NT2/D1 (cell line): Measurements from ENCODE around the gene SBF2.

Experiments used
- DNase-seq: peaks from one replicate; pipeline ENCODE4 v3.0.0-alpha.2; 2011; ENCODE audit warnings: low read depth, low spot score
- H3K27me3 ChIP-seq: 2 replicates; pipeline ENCODE4 v1.6.0; 2011; ENCODE audit warnings: mild to moderate bottlenecking; ENCODE audit not compliant: insufficient read length, insufficient read depth
- H3K36me3 ChIP-seq: 2 replicates; pipeline ENCODE4 v1.6.1; 2011; ENCODE audit warnings: mild to moderate bottlenecking, low read length, mixed read lengths; ENCODE audit not compliant: insufficient read depth, insufficient read length
- H3K4me1 ChIP-seq: 2 replicates; pipeline ENCODE4 v1.5.1; 2011; ENCODE audit not compliant: insufficient read depth, insufficient read length
- H3K4me3 ChIP-seq: 2 replicates; pipeline ENCODE4 v1.5.1; 2011; ENCODE audit warnings: low read depth; ENCODE audit not compliant: insufficient read length
- H3K9ac ChIP-seq: 2 replicates; pipeline ENCODE4 v1.6.0; 2011; ENCODE audit warnings: low read depth; ENCODE audit not compliant: insufficient read length
- H3K9me3 ChIP-seq: 2 replicates; pipeline ENCODE4 v1.5.1; 2011; ENCODE audit warnings: mild to moderate bottlenecking, low read length; ENCODE audit not compliant: insufficient read depth
- SUZ12 ChIP-seq: IDR thresholded peaks from 2 replicates; pipeline ENCODE4 v1.6.1; 2011; ENCODE audit not compliant: insufficient read length, insufficient read depth; ENCODE audit errors: extremely low read depth
- YY1 ChIP-seq: IDR thresholded peaks from 2 replicates; pipeline ENCODE4 v1.6.1; 2011; ENCODE audit not compliant: insufficient read length, insufficient read depth
- ZNF274 ChIP-seq: IDR thresholded peaks from 2 replicates; pipeline ENCODE4 v1.6.1; 2011; ENCODE audit warnings: mild to moderate bottlenecking, low read depth, low read length

SBF2 gene

DNA sequence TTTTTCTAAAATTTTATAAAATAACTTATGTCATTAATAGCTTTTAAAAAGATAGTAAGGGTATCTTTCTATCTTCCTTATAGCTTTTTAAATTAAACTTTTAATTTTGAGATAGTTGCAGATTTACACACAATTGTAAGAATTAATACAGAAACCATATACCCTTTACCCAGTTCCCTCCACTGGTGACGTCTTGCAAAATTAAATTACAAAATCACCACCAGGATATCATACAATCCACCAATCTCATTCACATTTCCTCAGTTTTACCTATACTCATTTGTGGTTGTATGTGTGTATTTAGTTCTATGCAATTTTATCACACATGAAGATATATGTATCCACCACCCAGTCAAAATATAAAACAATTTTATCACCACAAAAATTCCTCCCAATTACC, 10.0 kb downstream of the SBF2 start:
- H3K9me3 ChIP-seq: no peaks in the 10 kb centered on the region
- H3K36me3 ChIP-seq: peaks cover 8% of the 10 kb centered on the region
- no peak for DNase-seq
- no peak overlapping the region for H3K9ac ChIP-seq
- no peak for TF ChIP-seq YY1
- peaks cover under 1% of the 10 kb centered on the region for H3K4me1 ChIP-seq
- H3K27me3 ChIP-seq: no peaks in the 10 kb centered on the region
- no peak overlapping the region for H3K4me3 ChIP-seq

DNA sequence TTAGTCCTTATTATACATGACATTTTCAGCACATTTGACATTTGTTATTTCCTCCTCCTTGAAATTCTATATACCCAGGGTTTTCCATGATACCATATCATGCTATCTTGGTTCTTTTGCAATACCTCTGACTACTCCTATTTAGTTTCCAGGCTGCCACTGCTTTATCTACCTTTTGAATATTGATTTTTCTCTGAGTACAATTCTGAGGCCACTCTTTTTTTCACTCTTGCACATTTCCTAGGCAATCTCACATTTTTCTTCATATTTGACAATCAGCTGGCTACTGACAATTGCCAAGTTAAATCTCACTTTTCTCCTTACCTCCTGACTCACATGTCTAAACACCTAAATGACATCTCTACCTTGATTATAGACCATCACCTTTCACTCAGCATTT, 11.9 kb downstream of the SBF2 start:
- Histone ChIP-seq H3K27me3 (no peaks in the 10 kb centered on the region), H3K9ac (no peak overlapping the region), H3K4me1 (no peaks in the 10 kb centered on the region), H3K4me3 (no peak overlapping the region), H3K36me3 (no peaks in the 10 kb centered on the region), H3K9me3 (no peaks in the 10 kb centered on the region)
- DNase-seq: no peak
- TF ChIP-seq SUZ12 (no peak), ZNF274 (no peak), YY1 (no peak)

DNA sequence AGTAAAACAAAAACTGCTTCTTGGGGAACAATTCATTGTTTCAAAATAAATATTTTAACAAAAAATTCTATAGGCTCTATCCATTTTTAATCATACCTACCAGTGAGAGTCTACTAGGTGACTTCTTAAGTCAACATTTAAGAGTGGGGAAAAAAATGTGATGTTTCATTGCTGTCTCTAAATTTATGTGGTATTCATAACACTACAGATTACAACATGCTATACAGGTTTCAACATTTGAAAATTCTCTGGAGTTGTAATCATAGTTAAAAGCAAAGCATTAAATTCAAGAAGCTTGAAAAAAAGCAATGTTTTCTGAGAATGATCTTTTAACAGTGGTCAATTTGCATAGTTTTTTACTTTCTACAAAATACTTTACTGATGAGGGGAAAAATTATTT, 18.3 kb downstream of the SBF2 start:
- no peaks in the 10 kb centered on the region for H3K4me1 ChIP-seq
- H3K9ac ChIP-seq: no peak overlapping the region
- H3K4me3 ChIP-seq: no peak overlapping the region
- no peaks in the 10 kb centered on the region for H3K36me3 ChIP-seq
- DNase-seq: no peak
- H3K27me3 ChIP-seq: no peaks in the 10 kb centered on the region
- TF ChIP-seq YY1 (no peak), SUZ12 (no peak), ZNF274 (no peak)
- H3K9me3 ChIP-seq: no peaks in the 10 kb centered on the region

DNA sequence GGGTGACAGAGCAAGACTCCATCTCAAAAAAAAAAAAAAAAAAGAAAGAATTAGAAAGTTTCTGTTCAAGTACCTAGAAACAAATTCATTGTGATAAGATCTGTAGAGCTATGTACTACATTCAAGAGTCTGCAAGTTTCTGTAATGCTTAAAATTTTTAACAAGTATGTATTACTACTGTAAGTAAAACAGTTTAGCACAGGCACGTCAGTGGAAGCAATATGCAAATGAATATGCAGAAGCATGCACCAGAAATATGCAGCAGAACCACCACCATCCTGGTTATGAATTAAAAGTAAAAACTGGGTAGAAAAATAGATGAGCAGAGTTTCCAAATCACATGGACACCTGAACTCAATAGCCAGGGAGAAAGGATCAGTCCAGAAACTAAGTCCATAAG, 19.3 kb downstream of the SBF2 start:
- no peak overlapping the region for H3K9ac ChIP-seq
- no peaks in the 10 kb centered on the region for H3K9me3 ChIP-seq
- no peaks in the 10 kb centered on the region for H3K36me3 ChIP-seq
- TF ChIP-seq ZNF274: no peak
- TF ChIP-seq SUZ12: no peak
- no peak for TF ChIP-seq YY1
- no peaks in the 10 kb centered on the region for H3K27me3 ChIP-seq
- no peaks in the 10 kb centered on the region for H3K4me1 ChIP-seq
- H3K4me3 ChIP-seq: no peak overlapping the region
- DNase-seq: no peak

DNA sequence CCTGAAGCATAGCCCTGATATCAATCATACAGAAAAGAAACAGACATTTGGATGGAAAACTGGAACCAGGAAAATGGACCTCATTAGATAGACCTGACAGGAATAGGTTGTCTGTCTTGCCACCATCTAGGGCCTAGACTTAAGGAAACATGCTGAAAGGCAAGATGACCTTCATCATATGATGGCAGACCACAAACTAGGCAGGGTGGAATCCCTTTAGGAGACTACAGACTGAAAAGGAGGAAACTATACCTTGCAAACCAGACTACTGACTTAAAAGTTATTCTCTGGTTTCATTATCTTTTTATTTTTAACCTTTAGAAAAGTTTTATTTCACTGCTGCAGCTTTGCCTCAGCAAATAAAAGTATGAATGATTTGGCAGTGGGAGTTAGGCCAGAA, 20.3 kb downstream of the SBF2 start:
- Histone ChIP-seq H3K36me3 (no peaks in the 10 kb centered on the region), H3K9ac (no peak overlapping the region), H3K27me3 (no peaks in the 10 kb centered on the region), H3K4me1 (no peaks in the 10 kb centered on the region), H3K9me3 (no peaks in the 10 kb centered on the region), H3K4me3 (no peak overlapping the region)
- no peak for DNase-seq
- TF ChIP-seq YY1 (no peak), ZNF274 (no peak), SUZ12 (no peak)

DNA sequence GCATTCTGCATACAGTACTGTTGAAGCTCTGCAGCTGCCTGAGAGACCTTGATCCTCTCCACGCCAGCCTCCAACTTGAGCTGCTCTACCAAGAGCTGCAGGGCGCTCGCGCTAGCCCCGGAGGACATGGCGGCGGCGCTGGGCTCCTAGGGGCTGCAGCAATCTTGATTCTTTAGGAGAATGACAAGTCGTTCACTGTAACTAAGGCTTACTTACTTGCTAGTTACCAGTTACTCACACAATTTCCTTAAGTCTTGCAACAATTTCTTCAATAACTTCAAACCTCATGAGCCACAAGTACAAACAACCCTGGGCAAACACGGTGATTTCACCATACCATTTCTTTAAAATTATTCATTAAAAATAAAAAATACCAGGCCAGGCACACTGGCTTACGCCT, 21.9 kb downstream of the SBF2 start:
- Histone ChIP-seq H3K9me3 (no peaks in the 10 kb centered on the region), H3K4me1 (no peaks in the 10 kb centered on the region), H3K27me3 (no peaks in the 10 kb centered on the region), H3K36me3 (no peaks in the 10 kb centered on the region), H3K4me3 (no peak overlapping the region), H3K9ac (no peak overlapping the region)
- no peak for DNase-seq
- TF ChIP-seq YY1: no peak
- no peak for TF ChIP-seq SUZ12
- TF ChIP-seq ZNF274: no peak

DNA sequence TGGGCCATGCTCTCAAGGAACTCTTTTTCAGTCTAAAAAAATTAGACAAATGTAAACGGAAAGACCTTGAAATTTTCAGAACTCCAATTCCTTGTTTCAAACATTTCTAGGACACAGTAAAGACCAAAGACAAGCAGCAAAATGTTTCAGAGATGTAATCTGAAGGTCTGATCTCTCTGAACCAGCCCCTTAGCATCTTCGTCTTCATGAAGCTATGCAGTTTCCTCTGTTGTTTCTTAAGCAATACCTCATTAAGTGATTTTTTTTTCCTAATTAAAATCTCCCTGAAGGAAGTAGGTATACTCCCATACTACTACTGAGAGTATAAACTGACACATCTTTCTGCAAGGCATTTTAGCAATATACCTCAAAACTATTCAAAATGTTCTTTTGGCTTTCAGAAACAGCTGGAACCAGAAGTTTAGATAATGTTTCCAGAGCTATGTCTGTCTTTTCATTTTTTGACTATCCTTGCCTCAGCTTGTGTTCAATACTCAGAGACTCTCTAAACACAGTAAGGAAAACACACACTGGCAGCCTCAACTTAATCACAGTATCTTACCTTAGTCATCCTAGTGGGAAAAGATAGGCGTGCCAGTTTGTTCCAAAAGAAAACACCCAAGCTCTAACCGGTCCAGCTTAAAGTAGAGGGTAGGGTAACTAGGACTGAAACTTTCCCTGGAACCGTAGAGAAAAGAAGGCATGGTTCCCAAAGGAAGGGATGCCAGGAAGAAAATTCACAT, 25.1 kb downstream of the SBF2 start:
- DNase-seq: no peak
- Histone ChIP-seq H3K27me3 (no peaks in the 10 kb centered on the region), H3K4me3 (no peak overlapping the region), H3K9ac (no peak overlapping the region), H3K4me1 (no peaks in the 10 kb centered on the region), H3K9me3 (no peaks in the 10 kb centered on the region), H3K36me3 (no peaks in the 10 kb centered on the region)
- TF ChIP-seq ZNF274: no peak

DNA sequence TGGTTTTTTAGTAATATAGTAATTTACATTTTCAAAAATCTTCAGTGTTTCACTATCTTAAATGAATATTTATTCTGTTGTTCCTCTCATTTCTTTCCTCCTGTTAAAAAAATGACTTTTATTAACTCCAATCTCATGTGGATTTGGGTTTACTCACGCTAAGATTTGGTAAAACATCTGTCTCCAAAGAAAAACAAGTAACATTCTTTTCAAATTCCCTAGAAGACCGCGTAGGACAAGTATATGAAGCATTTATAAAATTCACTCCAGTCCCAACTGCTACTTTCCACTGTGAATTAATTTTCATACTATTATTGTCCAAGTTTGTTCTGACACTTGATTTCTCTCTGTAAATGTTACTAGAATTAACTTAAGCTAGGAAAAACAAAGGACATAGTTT, 26.2 kb downstream of the SBF2 start:
- H3K27me3 ChIP-seq: no peaks in the 10 kb centered on the region
- TF ChIP-seq YY1 (no peak), ZNF274 (no peak)
- no peaks in the 10 kb centered on the region for H3K9me3 ChIP-seq
- H3K4me3 ChIP-seq: no peak overlapping the region
- DNase-seq: no peak
- no peaks in the 10 kb centered on the region for H3K36me3 ChIP-seq
- no peaks in the 10 kb centered on the region for H3K4me1 ChIP-seq
- no peak overlapping the region for H3K9ac ChIP-seq
